ENCODE measurements around the gene XG.
"Not testable (repeated sequence)": the region's sequence is repeated elsewhere in the genome, so short reads cannot be mapped to it uniquely, and the experiment has no call there.

Gene XG

DNA sequence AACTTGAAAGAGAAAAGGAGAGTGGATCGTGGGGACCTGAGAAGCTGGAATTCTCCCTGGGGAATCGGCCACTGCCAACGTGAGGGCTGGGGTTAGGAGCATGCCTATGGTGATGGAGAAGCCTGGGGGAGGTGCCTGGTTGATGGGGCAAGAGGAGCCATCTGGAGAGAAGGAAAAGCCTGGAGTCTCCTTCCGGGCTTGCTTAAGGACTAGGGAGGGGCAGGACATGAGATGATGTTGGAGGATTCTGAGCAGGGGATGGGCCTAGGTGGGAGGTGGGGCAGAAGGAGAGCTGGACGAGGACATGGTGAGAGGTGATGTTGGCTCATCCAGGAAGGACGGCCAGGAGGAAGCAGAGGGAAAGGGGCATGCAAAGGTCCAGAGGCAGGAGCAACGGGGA, 41.9 kb downstream of the XG start:
- DNase-seq (ENCODE audit: low spot score) = no peak
- TF ChIP-seq, protein P1, sequence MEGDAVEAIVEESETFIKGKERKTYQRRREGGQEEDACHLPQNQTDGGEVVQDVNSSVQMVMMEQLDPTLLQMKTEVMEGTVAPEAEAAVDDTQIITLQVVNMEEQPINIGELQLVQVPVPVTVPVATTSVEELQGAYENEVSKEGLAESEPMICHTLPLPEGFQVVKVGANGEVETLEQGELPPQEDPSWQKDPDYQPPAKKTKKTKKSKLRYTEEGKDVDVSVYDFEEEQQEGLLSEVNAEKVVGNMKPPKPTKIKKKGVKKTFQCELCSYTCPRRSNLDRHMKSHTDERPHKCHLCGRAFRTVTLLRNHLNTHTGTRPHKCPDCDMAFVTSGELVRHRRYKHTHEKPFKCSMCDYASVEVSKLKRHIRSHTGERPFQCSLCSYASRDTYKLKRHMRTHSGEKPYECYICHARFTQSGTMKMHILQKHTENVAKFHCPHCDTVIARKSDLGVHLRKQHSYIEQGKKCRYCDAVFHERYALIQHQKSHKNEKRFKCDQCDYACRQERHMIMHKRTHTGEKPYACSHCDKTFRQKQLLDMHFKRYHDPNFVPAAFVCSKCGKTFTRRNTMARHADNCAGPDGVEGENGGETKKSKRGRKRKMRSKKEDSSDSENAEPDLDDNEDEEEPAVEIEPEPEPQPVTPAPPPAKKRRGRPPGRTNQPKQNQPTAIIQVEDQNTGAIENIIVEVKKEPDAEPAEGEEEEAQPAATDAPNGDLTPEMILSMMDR (IDR thresholded peaks at IDR 0.05; ENCODE audit: borderline replicate concordance, control extremely low read depth, extremely low read depth, insufficient read depth, missing control alignments) = no peak
- in situ Hi-C loops (cut with MboI; ENCODE audit: low sequenced_read_pairs, unreplicated experiment) = no loop called here

DNA sequence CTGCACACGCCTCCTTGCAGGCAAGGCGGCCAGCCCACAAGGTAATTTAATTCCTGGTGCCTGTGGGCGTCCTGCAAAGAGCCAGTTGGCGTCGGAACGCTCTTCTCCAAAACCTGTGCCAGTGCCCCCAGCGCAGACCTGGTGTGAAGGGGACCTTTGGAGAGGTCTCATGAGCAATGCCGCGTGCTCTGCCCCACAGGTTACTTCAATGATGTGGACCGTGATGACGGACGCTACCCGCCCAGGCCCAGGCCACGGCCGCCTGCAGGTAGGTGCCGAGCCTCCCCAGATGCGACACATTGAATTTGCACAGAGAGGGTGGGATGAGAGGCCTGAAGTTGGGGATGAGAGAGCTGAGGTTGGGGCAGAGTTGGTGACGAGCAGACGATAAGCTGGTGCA, 42.5 kb downstream of the XG start:
- DNase-seq (ENCODE audit: low spot score) = no peak
- TF ChIP-seq, protein P1 (IDR thresholded peaks at IDR 0.05; ENCODE audit: borderline replicate concordance, control extremely low read depth, extremely low read depth, insufficient read depth, missing control alignments) = no peak
- in situ Hi-C loops (cut with MboI; ENCODE audit: low sequenced_read_pairs, unreplicated experiment) = no loop called here

DNA sequence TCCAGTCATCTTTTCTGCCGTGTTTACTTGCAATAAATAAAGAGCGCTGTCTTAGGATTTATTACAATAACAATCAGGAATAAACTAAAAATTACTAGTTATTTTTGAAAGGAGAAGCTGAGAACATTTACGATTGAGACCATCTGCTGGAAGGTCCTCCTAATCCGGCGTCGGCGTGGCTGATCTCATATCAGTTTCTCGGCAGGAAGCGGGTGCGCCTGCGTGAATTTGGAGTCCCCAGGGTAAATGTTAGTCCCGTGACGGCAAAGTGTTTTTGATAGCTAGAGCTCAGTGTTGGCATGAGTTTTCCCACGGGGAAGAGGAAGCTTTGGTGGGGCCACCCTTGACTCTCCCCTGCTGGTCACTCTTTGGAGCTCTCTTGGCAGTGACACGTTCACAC, 45.0 kb downstream of the XG start:
- DNase-seq (ENCODE audit: low spot score); in situ Hi-C loops (cut with MboI; ENCODE audit: low sequenced_read_pairs, unreplicated experiment): not testable (repeated sequence)

DNA sequence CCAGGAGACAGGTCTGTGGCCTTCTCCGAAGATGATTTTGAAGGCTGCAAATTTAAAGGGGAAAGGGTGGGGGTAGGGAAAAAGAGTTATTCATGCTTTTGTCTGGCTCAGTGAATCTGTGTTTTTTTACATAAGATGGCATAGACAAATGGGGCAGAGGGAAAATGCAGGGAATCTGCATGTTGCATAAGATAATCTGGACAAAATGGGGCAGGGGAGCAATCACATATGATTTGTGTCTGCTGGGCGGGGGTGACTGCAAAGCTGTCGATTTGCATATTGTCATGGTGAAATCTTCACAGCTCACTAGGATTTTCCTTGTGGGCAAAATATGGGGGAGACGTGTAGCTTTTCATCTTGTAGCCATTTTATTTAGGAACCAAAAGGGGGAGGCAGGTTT, 47.5 kb downstream of the XG start:
- in situ Hi-C loops (cut with MboI; ENCODE audit: low sequenced_read_pairs, unreplicated experiment) = no loop called here
- DNase-seq (ENCODE audit: low spot score) = no peak

DNA sequence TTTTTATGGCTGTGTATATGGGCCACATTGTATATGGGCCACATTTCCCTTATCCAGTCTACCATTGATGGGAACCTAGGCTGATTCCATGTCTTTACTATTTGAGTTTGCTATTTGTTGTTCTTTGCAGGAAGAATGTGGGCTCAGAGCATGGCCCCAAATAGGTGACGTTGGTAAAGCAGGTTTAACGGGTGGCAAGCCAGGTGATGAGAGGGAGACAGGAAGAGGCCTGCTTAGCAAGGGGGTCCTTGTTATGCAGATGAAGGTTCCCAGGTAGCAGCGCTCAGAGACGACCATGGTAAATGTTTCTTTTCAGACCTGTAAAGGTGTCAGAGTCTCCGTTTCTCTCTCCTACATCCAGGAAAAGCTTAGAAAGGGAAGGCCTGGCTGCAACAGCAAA, 48.1 kb downstream of the XG start:
- DNase-seq (ENCODE audit: low spot score) = not testable (repeated sequence)
- in situ Hi-C loops (cut with MboI; ENCODE audit: low sequenced_read_pairs, unreplicated experiment) = loop anchor here (25.0 kb wide), 1 partner anchor 1138 kb away; no protein-coding TSS in a partner anchor

More for the DNA sequence above, 47.5 kb downstream of the XG start:
- TF ChIP-seq, protein P1 (IDR thresholded peaks at IDR 0.05; ENCODE audit: borderline replicate concordance, control extremely low read depth, extremely low read depth, insufficient read depth, missing control alignments) = no peak

DNA sequence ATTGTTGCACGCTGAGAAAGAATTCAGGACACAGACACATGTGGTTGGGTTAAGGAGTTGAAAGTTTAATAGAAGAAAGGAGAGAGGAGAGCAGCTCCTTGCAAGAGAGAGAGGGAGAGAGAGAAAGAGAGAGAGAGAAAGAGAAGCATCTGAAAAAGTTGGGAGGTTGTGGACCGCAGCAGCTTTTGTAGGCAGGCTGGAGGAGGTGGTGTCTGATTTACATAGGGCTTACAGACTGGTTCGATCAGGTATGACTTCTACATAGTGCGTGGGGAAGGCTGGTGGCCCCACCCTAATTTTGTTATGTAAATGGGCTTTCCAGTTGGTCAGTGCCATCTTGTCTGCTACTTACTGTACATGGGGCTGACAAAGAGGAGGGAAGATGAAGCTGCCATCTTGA, 49.4 kb downstream of the XG start:
- in situ Hi-C loops (cut with MboI; ENCODE audit: low sequenced_read_pairs, unreplicated experiment) = loop anchor here (25.0 kb wide), 1 partner anchor 1139 kb away; no protein-coding TSS in a partner anchor
- no peak for DNase-seq (ENCODE audit: low spot score)
- TF ChIP-seq, protein P1 (IDR thresholded peaks at IDR 0.05; ENCODE audit: borderline replicate concordance, control extremely low read depth, extremely low read depth, insufficient read depth, missing control alignments) = no peak

DNA sequence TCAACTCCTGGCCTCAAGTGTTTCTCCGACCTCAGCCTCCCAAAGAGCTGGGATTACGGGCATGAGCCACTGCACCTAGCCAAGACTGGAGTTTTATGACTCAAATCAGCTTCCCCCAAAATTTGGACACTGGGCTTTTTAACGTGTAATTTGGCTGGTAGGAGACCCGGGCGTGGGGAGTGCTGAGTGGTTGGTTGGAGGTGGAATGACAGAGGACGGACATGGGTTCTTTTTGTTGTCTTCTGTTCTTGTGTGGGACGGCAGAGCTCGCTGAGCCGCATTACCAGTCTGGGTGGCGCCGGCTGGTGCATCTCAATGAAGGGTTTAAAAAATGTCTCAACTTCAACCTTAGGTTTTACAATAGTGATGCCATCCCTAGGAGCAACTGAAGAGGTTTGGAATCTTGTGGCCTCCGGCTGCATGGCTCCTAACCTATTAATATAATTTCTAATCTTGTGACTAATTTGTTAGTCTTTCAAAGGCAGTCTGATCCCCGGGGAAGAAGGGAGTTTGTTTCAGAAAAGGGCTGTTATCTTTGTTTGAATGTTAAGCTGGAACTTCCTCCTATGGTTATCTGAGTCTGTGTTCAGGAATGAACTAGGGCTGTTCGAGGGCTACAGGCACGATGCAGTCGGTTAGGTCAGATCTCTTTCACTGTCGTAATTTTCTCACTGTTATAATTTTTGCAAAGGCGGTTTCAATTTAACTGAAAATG, 50.7 kb downstream of the XG start:
- in situ Hi-C loops (cut with MboI; ENCODE audit: low sequenced_read_pairs, unreplicated experiment) = loop anchor here (25.0 kb wide), 1 partner anchor 1140 kb away; no protein-coding TSS in a partner anchor
- not testable (repeated sequence) for DNase-seq (ENCODE audit: low spot score)

DNA sequence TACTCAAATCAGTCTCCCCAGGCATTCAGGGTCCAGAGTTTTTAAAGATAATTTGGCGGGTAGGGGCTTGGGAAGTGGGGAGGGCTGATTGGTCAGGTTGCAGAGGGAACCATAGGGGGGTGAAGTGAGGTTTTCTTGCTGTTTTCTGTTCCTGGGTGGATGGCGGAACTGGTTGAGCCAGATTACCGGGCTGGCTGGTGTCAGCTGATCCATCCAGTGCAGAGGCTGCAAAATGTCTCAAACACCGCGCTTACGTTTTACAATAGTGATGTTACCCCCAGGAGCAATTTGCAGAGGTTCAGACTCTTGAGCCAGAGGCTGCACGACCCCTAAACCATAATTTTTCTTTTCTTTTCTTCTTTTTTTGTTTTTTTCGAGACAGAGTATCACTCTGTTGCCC, 51.6 kb downstream of the XG start:
- DNase-seq (ENCODE audit: low spot score) = not testable (repeated sequence)
- in situ Hi-C loops (cut with MboI; ENCODE audit: low sequenced_read_pairs, unreplicated experiment) = loop anchor here (25.0 kb wide), 1 partner anchor 1141 kb away; no protein-coding TSS in a partner anchor

DNA sequence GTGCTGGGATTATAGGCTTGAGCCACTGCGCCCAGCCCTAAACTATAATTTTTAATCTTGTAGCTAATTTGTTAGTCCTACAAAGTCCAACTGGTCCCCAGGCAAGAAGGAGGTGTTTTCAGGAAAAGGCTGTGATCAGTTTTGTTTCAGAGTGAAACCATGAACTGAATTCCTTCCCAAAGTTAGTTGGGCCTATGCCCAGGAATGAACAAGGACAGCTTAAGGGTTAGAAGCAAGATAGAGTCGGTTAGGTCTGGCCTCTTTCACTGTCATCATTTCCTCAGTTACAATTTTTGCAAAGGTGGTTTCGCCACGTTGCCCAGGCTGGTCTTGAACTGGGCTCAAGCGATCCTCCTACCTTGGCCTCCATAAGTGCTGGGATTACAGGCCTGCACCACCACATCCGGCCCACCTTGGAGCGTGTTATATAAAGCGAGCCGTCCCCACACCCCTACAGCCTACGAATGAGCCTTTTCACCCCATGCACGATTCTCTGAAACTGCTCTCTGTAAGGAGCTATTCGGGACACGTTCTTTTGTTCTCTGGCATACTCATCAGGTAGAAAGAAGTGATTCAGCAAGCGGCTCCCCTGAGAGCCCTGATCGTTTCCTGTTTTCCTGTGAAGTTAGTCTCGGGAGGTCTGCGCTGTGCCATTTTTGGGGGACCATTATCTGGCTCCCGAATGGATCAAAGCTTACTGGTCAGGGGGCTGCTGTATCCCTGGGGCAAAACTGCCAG, 52.4 kb downstream of the XG start:
- not testable (repeated sequence) for DNase-seq (ENCODE audit: low spot score)
- in situ Hi-C loops (cut with MboI; ENCODE audit: low sequenced_read_pairs, unreplicated experiment) = loop anchor here (25.0 kb wide), 1 partner anchor 1142 kb away; no protein-coding TSS in a partner anchor

DNA sequence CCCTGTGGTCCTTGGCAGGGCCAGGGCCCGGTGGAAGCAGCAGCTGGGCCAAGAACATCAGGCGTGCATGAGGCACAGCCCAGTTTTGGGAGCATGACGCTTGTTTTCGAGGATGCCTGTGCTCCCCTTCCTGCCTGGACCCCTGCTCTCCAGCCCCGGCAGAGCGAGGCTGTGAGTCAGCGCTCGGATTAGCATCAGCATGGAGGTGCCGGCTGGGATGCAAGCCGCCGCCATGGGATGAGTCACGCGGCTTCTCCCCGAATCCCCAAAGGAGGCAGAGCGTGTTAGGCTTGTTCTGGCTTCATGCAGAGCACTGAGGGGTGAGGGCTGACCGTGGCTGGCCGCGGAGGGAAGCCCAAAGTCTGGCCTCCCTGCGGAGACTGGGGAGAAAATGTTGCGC, 53.0 kb downstream of the XG start:
- in situ Hi-C loops (cut with MboI; ENCODE audit: low sequenced_read_pairs, unreplicated experiment) = loop anchor here (25.0 kb wide), 1 partner anchor 1143 kb away; no protein-coding TSS in a partner anchor
- DNase-seq (ENCODE audit: low spot score) = not testable (repeated sequence)
